Measurements from ENCODE around the gene ADGRG1. TPM values are rescaled to one million over a fixed set of nuclear protein-coding genes. Genes with fewer than 3 reads are reported as not detected.

ADGRG1 gene
- total RNA-seq, 1 experiment from 2014 or later: 13.1 TPM

- no peaks in the 10 kb centered on the region for H3K36me3 ChIP-seq (ENCODE audit: control insufficient read depth, insufficient read depth, low read length)
- intact Hi-C loops (cut with micrococcal nuclease; ENCODE audit: unreplicated experiment): no loop called here
- no peak for DNase-seq (ENCODE audit: low read depth, low spot score)
- ChIA-PET CTCF (no interaction called here), POLR2A (no interaction called here)
- no peaks in the 10 kb centered on the region for H3K9me3 ChIP-seq (ENCODE audit: control insufficient read depth, insufficient read depth, low read depth, low read length)
- H3K4me3 ChIP-seq (ENCODE audit: low read depth in 2 of 2, low read length in 2 of 2): no peak overlapping the region
- in situ Hi-C loops (cut with HindIII; ENCODE audit: low pct_unique_long_range_greater_than_20kb, low sequenced_read_pairs): no loop called here
- no TSS peak for BruUV-seq (replicated peaks)
- H3K27me3 ChIP-seq (ENCODE audit: control insufficient read depth, insufficient read depth, low read length): no peaks in the 10 kb centered on the region
- TF ChIP-seq TCF7L2 (IDR thresholded peaks at IDR 0.05; ENCODE audit: low read depth, low read length) (no peak), SIN3A (IDR thresholded peaks at IDR 0.05; ENCODE audit: borderline replicate concordance, insufficient read depth, low read depth, low read length) (no peak)
- ATAC-seq: no peak
- no peak overlapping the region for H3K27ac ChIP-seq (ENCODE audit: low read length)
- H3K4me1 ChIP-seq (ENCODE audit: control insufficient read depth, insufficient read depth, low read length): no peaks in the 10 kb centered on the region; the same call in 1 of the 2 replicates
Observed at GRCh38 chr16:57611181-57611580, 17.2 kb upstream of the ADGRG1 start.

- DNase-seq (ENCODE audit: low read depth, low spot score): no peak
- Histone ChIP-seq H3K27ac (ENCODE audit: low read length) (no peak overlapping the region), H3K9me3 (ENCODE audit: control insufficient read depth, insufficient read depth, low read depth, low read length) (no peaks in the 10 kb centered on the region), H3K4me3 (ENCODE audit: low read depth in 2 of 2, low read length in 2 of 2) (no peak overlapping the region), H3K27me3 (ENCODE audit: control insufficient read depth, insufficient read depth, low read length) (no peaks in the 10 kb centered on the region), H3K4me1 (ENCODE audit: control insufficient read depth, insufficient read depth, low read length) (no peaks in the 10 kb centered on the region; the same call in 1 of the 2 replicates), H3K36me3 (ENCODE audit: control insufficient read depth, insufficient read depth, low read length) (no peaks in the 10 kb centered on the region)
- intact Hi-C loops (cut with micrococcal nuclease; ENCODE audit: unreplicated experiment): no loop called here
- in situ Hi-C loops (cut with HindIII; ENCODE audit: low pct_unique_long_range_greater_than_20kb, low sequenced_read_pairs): no loop called here
- ChIA-PET CTCF (no interaction called here), POLR2A (no interaction called here)
- BruUV-seq (replicated peaks): no TSS peak
- no peak for TF ChIP-seq REST (IDR thresholded peaks at IDR 0.05; ENCODE audit: insufficient read depth in 1 of 2, low read depth in 2 of 2, low read length in 1 of 2)
- TF ChIP-seq CTCF (IDR thresholded peaks at IDR 0.05): no peak
- no peak for TF ChIP-seq SIN3A (IDR thresholded peaks at IDR 0.05; ENCODE audit: borderline replicate concordance, insufficient read depth, low read depth, low read length)
- TF ChIP-seq TCF7L2 (IDR thresholded peaks at IDR 0.05; ENCODE audit: low read depth, low read length): no peak
- TF ChIP-seq POLR2AphosphoS5 (IDR thresholded peaks at IDR 0.05; ENCODE audit: low read depth, low read length): no peak
- no peak for ATAC-seq
Observed at GRCh38 chr16:57611706-57612105, 16.7 kb upstream of the ADGRG1 start.

GRCh38 chr16:57612494-57612893, 15.9 kb upstream of the ADGRG1 start:
- in situ Hi-C loops (cut with HindIII; ENCODE audit: low pct_unique_long_range_greater_than_20kb, low sequenced_read_pairs): no loop called here
- POLR2A ChIA-PET: no interaction called here
- intact Hi-C loops (cut with micrococcal nuclease; ENCODE audit: unreplicated experiment): no loop called here
- DNase-seq (ENCODE audit: low read depth, low spot score) (no peak), ATAC-seq (no peak)
- Histone ChIP-seq H3K9me3 (ENCODE audit: control insufficient read depth, insufficient read depth, low read depth, low read length) (no peaks in the 10 kb centered on the region), H3K4me3 (ENCODE audit: low read depth in 2 of 2, low read length in 2 of 2) (no peak overlapping the region), H3K4me1 (ENCODE audit: control insufficient read depth, insufficient read depth, low read length) (no peaks in the 10 kb centered on the region; the same call in 1 of the 2 replicates), H3K27me3 (ENCODE audit: control insufficient read depth, insufficient read depth, low read length) (no peaks in the 10 kb centered on the region), H3K27ac (ENCODE audit: low read length) (no peak overlapping the region), H3K36me3 (ENCODE audit: control insufficient read depth, insufficient read depth, low read length) (no peaks in the 10 kb centered on the region)
- TF ChIP-seq TCF7L2 (IDR thresholded peaks at IDR 0.05; ENCODE audit: low read depth, low read length): no peak
- no peak for TF ChIP-seq REST (IDR thresholded peaks at IDR 0.05; ENCODE audit: insufficient read depth in 1 of 2, low read depth in 2 of 2, low read length in 1 of 2)
- TF ChIP-seq POLR2AphosphoS5 (IDR thresholded peaks at IDR 0.05; ENCODE audit: low read depth, low read length): no peak
- CTCF ChIA-PET: interaction anchor here (0.6 kb wide), 1 partner anchor 202 kb away, joined by 3 read pairs; no protein-coding TSS in a partner anchor
- BruUV-seq (replicated peaks): no TSS peak
